ENCODE data around the gene RAB1A.

- TF ChIP-seq POLR2A (IDR thresholded peaks at IDR 0.05) (no peak), CTCF (IDR thresholded peaks at IDR 0.05 in 4 of 5, conservative IDR thresholded peaks at IDR 0.05 in 1 of 5) (no peak)
Measured at GRCh38 chr2:65057054-65057375, 72.9 kb downstream of the RAB1A start.
